Measurements from ENCODE around the gene RAI1. TPM values are rescaled to one million over a fixed set of nuclear protein-coding genes. Genes with fewer than 3 reads are reported as not detected.

Gene RAI1
- total and polyA plus RNA-seq, 10 of the 15 experiments (the other 5 are each of a cell fraction or from before 2014, with no cell fraction given): 0.66 to 37.7 (median 6.0) TPM

DNA sequence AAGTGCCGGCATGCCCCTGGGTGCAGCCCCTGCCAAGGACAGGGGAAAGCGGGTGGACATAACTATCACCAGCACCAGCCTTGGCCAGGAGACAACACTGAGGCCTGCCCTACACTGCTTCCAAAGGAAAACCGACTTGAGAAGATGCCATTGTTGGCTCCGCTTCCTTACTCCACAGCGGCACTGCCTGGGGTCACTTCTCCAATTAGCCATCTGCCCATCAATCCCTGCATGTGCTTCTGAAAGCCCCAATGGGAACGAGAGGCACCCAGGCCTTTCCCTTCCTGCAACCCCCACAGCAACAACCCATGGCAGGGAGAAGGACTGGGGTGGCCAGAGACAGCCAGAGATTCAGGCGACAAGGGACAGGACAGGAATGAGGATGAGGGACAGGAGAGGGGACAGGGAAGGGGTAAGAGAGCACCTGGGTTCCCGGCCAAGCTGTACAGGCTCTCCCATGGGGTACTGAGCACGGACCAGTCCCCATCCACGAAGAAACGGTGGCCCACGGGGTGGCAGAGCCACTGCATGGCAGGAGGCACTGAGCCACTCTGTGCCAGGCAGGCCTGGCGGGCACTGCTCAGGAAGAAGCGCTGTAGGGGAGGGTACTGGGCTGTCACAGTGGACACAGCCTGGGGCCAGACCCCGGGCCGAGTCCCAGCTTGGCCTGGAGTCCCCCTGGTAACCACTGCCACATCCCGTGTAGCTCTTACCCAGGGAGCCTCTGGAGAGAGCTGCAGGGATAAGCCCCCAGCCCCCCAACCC is 134.4 kb downstream of the RAI1 start:
- peaks cover 20% of the 10 kb centered on the region for H3K4me1 ChIP-seq (ENCODE audit: control insufficient read depth, insufficient read depth, low read length)
- 85% methylated on average over 16 of the region's 17 CpGs for WGBS (ENCODE audit: insufficient coverage, insufficient replicate concordance, low lambda C conversion rate, missing lambda C conversion rate)
- SMC1A ChIA-PET (ENCODE audit: uncharacterized antibody, unreplicated experiment): no interaction called here
- H3K79me2 ChIP-seq (ENCODE audit: control insufficient read depth, insufficient read depth, low read length): no peaks in the 10 kb centered on the region
- H3K4me2 ChIP-seq (ENCODE audit: control insufficient read depth, insufficient read depth): no peak overlapping the region
- DNase-seq (ENCODE audit: low read depth, low spot score) (no peak), FAIRE-seq (no peak), ATAC-seq (no peak)
- H3K36me3 ChIP-seq (ENCODE audit: control insufficient read depth in 2 of 2, insufficient read depth in 2 of 2, low read length in 1 of 2): peaks cover 8 to 40% of the 10 kb centered on the region in 2 experiments; a peak in 3 of 4 replicates
- intact Hi-C loops (cut with micrococcal nuclease; ENCODE audit: unreplicated experiment) (no loop called here), in situ Hi-C loops (cut with MboI) (no loop called here)
- no peak overlapping the region for H3K27ac ChIP-seq (ENCODE audit: control insufficient read depth, insufficient read depth)
- TF ChIP-seq SIN3A (IDR thresholded peaks at IDR 0.05; ENCODE audit: low read depth, low read length) (no peak), CEBPB (IDR thresholded peaks at IDR 0.05; ENCODE audit: borderline replicate concordance in 1 of 2, low read depth in 2 of 2, low read length in 2 of 2) (no peak), POLR2A (IDR thresholded peaks at IDR 0.05; ENCODE audit: low read depth, low read length) (peak; percentile 4; the same call in 1 of the 2 replicates), TBL1XR1 (IDR thresholded peaks at IDR 0.05; ENCODE audit: low read depth, low read length) (no peak)
- BruUV-seq (replicated peaks): no TSS peak
- H3K9ac ChIP-seq (ENCODE audit: control insufficient read depth, insufficient read depth, low read length): no peak overlapping the region
- POLR2A ChIA-PET: interaction anchor here (0.8 to 1.0 kb wide), 2 partner anchors 21 to 26 kb away, joined by 3 to 4 read pairs; partner anchors contain the start of gene SREBF1
- RAD21 ChIA-PET (ENCODE audit: unreplicated experiment): interaction anchor here (0.8 to 0.9 kb wide), 2 partner anchors 21 kb away, joined by 3 to 4 read pairs; partner anchors contain the start of gene SREBF1
- H4K20me1 ChIP-seq (ENCODE audit: control insufficient read depth, insufficient read depth): no peaks in the 10 kb centered on the region
- CTCF ChIA-PET: interaction anchor here (5.3 kb wide), 1 partner anchor 42 kb away, joined by 86 read pairs; no protein-coding TSS in a partner anchor
- H3K9me3 ChIP-seq (replicated peaks; ENCODE audit: control insufficient read depth, insufficient read depth, low read length): no peaks in the 10 kb centered on the region
- no peaks in the 10 kb centered on the region for H3K27me3 ChIP-seq (replicated peaks in 1 of 2; ENCODE audit: control insufficient read depth in 2 of 2, insufficient read depth in 2 of 2, low read length in 1 of 2)
- H3K4me3 ChIP-seq: no peak overlapping the region
- H2AFZ ChIP-seq (ENCODE audit: control insufficient read depth, low read depth, low read length): no peak overlapping the region

DNA sequence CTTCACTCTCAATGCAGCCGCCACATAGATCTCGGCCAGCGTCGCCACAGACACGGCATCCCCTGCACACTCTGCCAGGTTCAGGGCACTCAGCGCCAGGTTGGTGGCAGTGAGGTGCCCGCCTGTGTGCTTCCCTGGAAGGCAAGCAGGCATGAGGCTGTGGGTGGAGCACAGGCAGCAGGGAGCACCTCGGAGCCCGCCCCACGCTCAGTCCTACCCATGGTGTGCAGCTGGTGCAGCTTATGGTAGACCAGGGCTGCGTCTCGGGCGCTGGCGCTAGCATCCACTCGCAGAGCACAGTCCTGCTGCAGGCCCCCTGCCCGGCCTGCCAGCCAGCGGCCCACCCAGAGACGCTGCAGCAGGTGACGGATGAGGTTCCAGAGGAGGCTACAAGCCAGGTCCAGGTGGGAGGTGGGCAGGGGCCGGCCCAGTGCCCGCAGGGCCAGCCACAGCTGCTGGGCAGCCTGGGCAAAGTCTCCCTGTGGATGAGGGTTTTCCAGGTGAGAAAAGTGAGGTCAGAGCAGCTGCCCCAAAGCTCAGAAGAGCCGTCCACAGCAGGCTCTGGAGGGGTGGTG is 135.1 kb downstream of the RAI1 start:
- ChIA-PET RAD21 (ENCODE audit: unreplicated experiment) (interaction anchor here (0.9 to 1.5 kb wide), 2 partner anchors 20 to 44 kb away, joined by 3 to 5 read pairs; partner anchors contain the start of gene SREBF1), CTCF (no interaction called here), POLR2A (interaction anchor here (0.8 kb wide), 1 partner anchor 20 kb away, joined by 4 read pairs; the partner anchor contains the start of gene SREBF1), SMC1A (ENCODE audit: uncharacterized antibody, unreplicated experiment) (no interaction called here)
- no peak for FAIRE-seq
- no peak overlapping the region for H3K4me3 ChIP-seq
- no peaks in the 10 kb centered on the region for H3K27me3 ChIP-seq (replicated peaks in 1 of 2; ENCODE audit: control insufficient read depth in 2 of 2, insufficient read depth in 2 of 2, low read length in 1 of 2)
- no peak overlapping the region for H3K4me2 ChIP-seq (ENCODE audit: control insufficient read depth, insufficient read depth)
- intact Hi-C loops (cut with micrococcal nuclease; ENCODE audit: unreplicated experiment): no loop called here
- DNase-seq (ENCODE audit: low read depth, low spot score): no peak
- peaks cover 8 to 40% of the 10 kb centered on the region in 2 experiments; a peak in 3 of 4 replicates for H3K36me3 ChIP-seq (ENCODE audit: control insufficient read depth in 2 of 2, insufficient read depth in 2 of 2, low read length in 1 of 2)
- no peaks in the 10 kb centered on the region for H3K79me2 ChIP-seq (ENCODE audit: control insufficient read depth, insufficient read depth, low read length)
- no peak overlapping the region for H3K9ac ChIP-seq (ENCODE audit: control insufficient read depth, insufficient read depth, low read length)
- H4K20me1 ChIP-seq (ENCODE audit: control insufficient read depth, insufficient read depth): no peaks in the 10 kb centered on the region
- no TSS peak for BruUV-seq (replicated peaks)
- no peak overlapping the region for H2AFZ ChIP-seq (ENCODE audit: control insufficient read depth, low read depth, low read length)
- no peaks in the 10 kb centered on the region for H3K9me3 ChIP-seq (replicated peaks; ENCODE audit: control insufficient read depth, insufficient read depth, low read length)
- peak; percentile 33 for TF ChIP-seq POLR2A (IDR thresholded peaks at IDR 0.05; ENCODE audit: low read depth, low read length)
- TF ChIP-seq, protein P1, sequence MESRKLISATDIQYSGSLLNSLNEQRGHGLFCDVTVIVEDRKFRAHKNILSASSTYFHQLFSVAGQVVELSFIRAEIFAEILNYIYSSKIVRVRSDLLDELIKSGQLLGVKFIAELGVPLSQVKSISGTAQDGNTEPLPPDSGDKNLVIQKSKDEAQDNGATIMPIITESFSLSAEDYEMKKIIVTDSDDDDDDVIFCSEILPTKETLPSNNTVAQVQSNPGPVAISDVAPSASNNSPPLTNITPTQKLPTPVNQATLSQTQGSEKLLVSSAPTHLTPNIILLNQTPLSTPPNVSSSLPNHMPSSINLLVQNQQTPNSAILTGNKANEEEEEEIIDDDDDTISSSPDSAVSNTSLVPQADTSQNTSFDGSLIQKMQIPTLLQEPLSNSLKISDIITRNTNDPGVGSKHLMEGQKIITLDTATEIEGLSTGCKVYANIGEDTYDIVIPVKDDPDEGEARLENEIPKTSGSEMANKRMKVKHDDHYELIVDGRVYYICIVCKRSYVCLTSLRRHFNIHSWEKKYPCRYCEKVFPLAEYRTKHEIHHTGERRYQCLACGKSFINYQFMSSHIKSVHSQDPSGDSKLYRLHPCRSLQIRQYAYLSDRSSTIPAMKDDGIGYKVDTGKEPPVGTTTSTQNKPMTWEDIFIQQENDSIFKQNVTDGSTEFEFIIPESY (IDR thresholded peaks at IDR 0.05): no peak
- no peak for ATAC-seq
- H3K4me1 ChIP-seq (ENCODE audit: control insufficient read depth, insufficient read depth, low read length): peaks cover 21% of the 10 kb centered on the region
- in situ Hi-C loops (cut with MboI): no loop called here
- no peak overlapping the region for H3K27ac ChIP-seq (ENCODE audit: control insufficient read depth, insufficient read depth)
- 89% methylated on average over 18 of the region's 22 CpGs for WGBS (ENCODE audit: insufficient coverage, insufficient replicate concordance, low lambda C conversion rate, missing lambda C conversion rate)
